Common myeloid progenitor, CD34-positive (primary cell): ENCODE data around the gene ADAMTS18.

Experiments used
- CTCF ChIA-PET: fragments of 350-600 bp; sonication (Branson Sonifier 250); formaldehyde crosslinking; loops from one replicate; lab custom pipeline; 2021; ENCODE audit warnings: antibody characterized with exemption; lab: Charles Lee
- POLR2A ChIA-PET: fragments of 350-600 bp; sonication (Branson Sonifier 250); formaldehyde crosslinking; loops from one replicate; lab custom pipeline; 2021; ENCODE audit warnings: antibody characterized with exemption; lab: Charles Lee
- DNase-seq, 3 donors: peaks; one replicate each; pipeline versions ENCODE4 v3.0.0 to v3.0.0-alpha.2; 2013
- H3K27ac ChIP-seq, 2 experiments: 1 replicate in 1 of 2; 2 replicates in 1 of 2; pipeline ENCODE4 v1.7.0; 2013; ENCODE audit warnings: inconsistent platforms in 2 of 2, low read length in 2 of 2, mild to moderate bottlenecking in 2 of 2, low read depth in 1 of 2, moderate library complexity in 1 of 2; ENCODE audit not compliant: severe bottlenecking in 2 of 2, insufficient read depth in 1 of 2, poor library complexity in 1 of 2
- H3K27me3 ChIP-seq, 5 experiments: replicated peaks in 2 of 5; 1 replicate in 3 of 5; 2 replicates in 2 of 5; pipeline versions ENCODE4 v1.6.1 to v1.7.0; 2013; ENCODE audit warnings: low read length in 4 of 5, mild to moderate bottlenecking in 2 of 5, moderate library complexity in 2 of 5, inconsistent platforms in 1 of 5; ENCODE audit not compliant: insufficient read depth in 5 of 5, control insufficient read depth in 4 of 5
- H3K36me3 ChIP-seq, 4 experiments: 1 replicate in 2 of 4; 2 replicates in 2 of 4; pipeline versions ENCODE4 v1.6.1 to v1.7.0; 2013; ENCODE audit warnings: low read length in 3 of 4, control low read depth in 1 of 4, mild to moderate bottlenecking in 1 of 4; ENCODE audit not compliant: control insufficient read depth in 4 of 4, insufficient read depth in 4 of 4
- H3K4me1 ChIP-seq, 4 experiments: 1 replicate in 3 of 4; 2 replicates in 1 of 4; pipeline versions ENCODE4 v1.6.1 to v1.7.1; 2013; ENCODE audit warnings: low read length in 3 of 4, mild to moderate bottlenecking in 3 of 4, control low read depth in 1 of 4, inconsistent platforms in 1 of 4, moderate library complexity in 1 of 4; ENCODE audit not compliant: control insufficient read depth in 4 of 4, insufficient read depth in 4 of 4; ENCODE audit errors: control extremely low read depth in 1 of 4
- H3K4me3 ChIP-seq, 7 experiments: 1 replicate in 4 of 7; 2 replicates in 3 of 7; pipeline versions ENCODE4 v1.5.1 to v1.7.0; 2013; ENCODE audit warnings: mild to moderate bottlenecking in 7 of 7, low read length in 6 of 7, moderate library complexity in 6 of 7, inconsistent platforms in 2 of 7, low read depth in 2 of 7, control low read depth in 1 of 7; ENCODE audit not compliant: insufficient read depth in 4 of 7, control insufficient read depth in 1 of 7; ENCODE audit errors: extremely low read depth in 1 of 7
- H3K9me3 ChIP-seq, 5 experiments: 1 replicate in 4 of 5; 2 replicates in 1 of 5; pipeline versions ENCODE4 v1.6.1 to v1.7.1; 2013; ENCODE audit warnings: low read length in 4 of 5, mild to moderate bottlenecking in 2 of 5, inconsistent platforms in 1 of 5, low read depth in 1 of 5, moderate library complexity in 1 of 5; ENCODE audit not compliant: control insufficient read depth in 4 of 5, insufficient read depth in 2 of 5; ENCODE audit errors: control extremely low read depth in 1 of 5
- WGBS: methylation state at CpG from one replicate; pipeline ENCODE4 v1.1.5; 2013; ENCODE audit not compliant: insufficient coverage; 5-methylcytosine and 5-hydroxymethylcytosine counted together

Gene ADAMTS18

GRCh38 chr16:77403732-77404131, 31.1 kb downstream of the ADAMTS18 start:
- Histone ChIP-seq H3K4me1 (no peaks in the 10 kb centered on the region), H3K36me3 (no peaks in the 10 kb centered on the region), H3K4me3 (no peak overlapping the region), H3K27me3 (peaks cover 0 to 1% (median 0%) of the 10 kb centered on the region in 5 experiments), H3K27ac (no peak overlapping the region), H3K9me3 (peaks cover 0 to 7% (median 0%) of the 10 kb centered on the region in 5 experiments)
- CTCF ChIA-PET: no interaction called here
- no CpG with 5 or more reads among the region's 2 CpGs for WGBS
- no peak for DNase-seq
- POLR2A ChIA-PET: no interaction called here

- H3K36me3 ChIP-seq: no peaks in the 10 kb centered on the region
- WGBS: no CpG with 5 or more reads among the region's 2 CpGs
- no peaks in the 10 kb centered on the region for H3K4me1 ChIP-seq
- H3K9me3 ChIP-seq: peaks cover 0 to 6% (median 0%) of the 10 kb centered on the region in 5 experiments
- CTCF ChIA-PET: no interaction called here
- POLR2A ChIA-PET: no interaction called here
- peaks cover 0 to 1% (median 0%) of the 10 kb centered on the region in 5 experiments for H3K27me3 ChIP-seq
- H3K4me3 ChIP-seq: no peak overlapping the region
- DNase-seq: no peak
- H3K27ac ChIP-seq: no peak overlapping the region
Observed at GRCh38 chr16:77402672-77403071, 32.2 kb downstream of the ADAMTS18 start.

GRCh38 chr16:77402118-77402517, 32.7 kb downstream of the ADAMTS18 start:
- no peak overlapping the region for H3K4me3 ChIP-seq
- H3K27me3 ChIP-seq: peaks cover 0 to 1% (median 0%) of the 10 kb centered on the region in 5 experiments
- no peak for DNase-seq
- ChIA-PET CTCF (no interaction called here), POLR2A (no interaction called here)
- H3K9me3 ChIP-seq: peaks cover 0 to 2% (median 0%) of the 10 kb centered on the region in 5 experiments
- no peaks in the 10 kb centered on the region for H3K4me1 ChIP-seq
- WGBS: no CpG with 5 or more reads among the region's 6 CpGs
- no peak overlapping the region for H3K27ac ChIP-seq
- H3K36me3 ChIP-seq: no peaks in the 10 kb centered on the region

GRCh38 chr16:77399546-77399945, 35.3 kb downstream of the ADAMTS18 start:
- DNase-seq: no peak
- Histone ChIP-seq H3K27me3 (peaks cover 0 to 1% (median 0%) of the 10 kb centered on the region in 5 experiments), H3K4me1 (no peaks in the 10 kb centered on the region), H3K27ac (no peak overlapping the region), H3K4me3 (no peak overlapping the region), H3K9me3 (no peaks in the 10 kb centered on the region), H3K36me3 (no peaks in the 10 kb centered on the region)
- 100% methylated on average over 1 of the region's 2 CpGs for WGBS
- ChIA-PET POLR2A (no interaction called here), CTCF (no interaction called here)

GRCh38 chr16:77399066-77399465, 35.8 kb downstream of the ADAMTS18 start:
- ChIA-PET CTCF (no interaction called here), POLR2A (no interaction called here)
- Histone ChIP-seq H3K4me1 (no peaks in the 10 kb centered on the region), H3K9me3 (no peaks in the 10 kb centered on the region), H3K27me3 (no peaks in the 10 kb centered on the region), H3K27ac (no peak overlapping the region), H3K36me3 (no peaks in the 10 kb centered on the region), H3K4me3 (no peak overlapping the region)
- DNase-seq: no peak
- WGBS: 88% methylated on average over 1 of the region's 1 CpG

- no peak for DNase-seq
- WGBS: 67% methylated on average over 3 of the region's 4 CpGs
- no peaks in the 10 kb centered on the region for H3K27me3 ChIP-seq
- H3K27ac ChIP-seq: no peak overlapping the region
- ChIA-PET POLR2A (no interaction called here), CTCF (no interaction called here)
- H3K36me3 ChIP-seq: no peaks in the 10 kb centered on the region
- no peaks in the 10 kb centered on the region for H3K4me1 ChIP-seq
- H3K4me3 ChIP-seq: no peak overlapping the region
- no peaks in the 10 kb centered on the region for H3K9me3 ChIP-seq
Observed at GRCh38 chr16:77398495-77398894, 36.3 kb downstream of the ADAMTS18 start.

GRCh38 chr16:77396461-77396860, 38.4 kb downstream of the ADAMTS18 start:
- Histone ChIP-seq H3K9me3 (no peaks in the 10 kb centered on the region), H3K4me1 (no peaks in the 10 kb centered on the region), H3K27ac (no peak overlapping the region), H3K4me3 (no peak overlapping the region), H3K27me3 (no peaks in the 10 kb centered on the region), H3K36me3 (no peaks in the 10 kb centered on the region)
- DNase-seq: no peak
- 74% methylated on average over 3 of the region's 3 CpGs for WGBS
- CTCF ChIA-PET: no interaction called here
- POLR2A ChIA-PET: no interaction called here
